HepG2 (cell line): Measurements from ENCODE around the gene CA14. TPM values are rescaled to one million over a fixed set of nuclear protein-coding genes. Genes with fewer than 3 reads are reported as not detected.
A peak's percentile ranks its signal among the peaks of the same experiment; 100 is the strongest.

ENCODE experiments used
- BRF2 ChIP-seq: sonication (generic); formaldehyde crosslinking; IDR thresholded peaks from 2 replicates; pipeline ENCODE4 v1.8.1; 2022; ENCODE audit warnings: mild to moderate bottlenecking, missing genetic modification reagents
- HOXA3 ChIP-seq: sonication (generic); formaldehyde crosslinking; IDR thresholded peaks from 2 replicates; pipeline ENCODE4 v1.5.0; 2020; ENCODE audit warnings: missing genetic modification reagents
- KAT2B ChIP-seq: fragments of 150-350 bp; IDR thresholded peaks from 2 replicates; pipeline ENCODE4 v1.6.1; 2014; ENCODE audit warnings: low read depth, low read length, borderline replicate concordance
- PAWR ChIP-seq: sonication (generic); formaldehyde crosslinking; IDR thresholded peaks from 2 replicates; pipeline ENCODE4 v1.4.0; 2020; ENCODE audit warnings: missing genetic modification reagents, mild to moderate bottlenecking, borderline replicate concordance
- RAD51 ChIP-seq: fragments of 450-650 bp; IDR thresholded peaks from 2 replicates; pipeline ENCODE4 v1.6.1; 2016; ENCODE audit warnings: borderline replicate concordance
- SAP130 ChIP-seq: IDR thresholded peaks from 2 replicates; pipeline ENCODE4 v1.6.1; 2016; ENCODE audit warnings: low read depth
- SIN3A ChIP-seq: IDR thresholded peaks from 2 replicates; pipeline ENCODE4 v1.6.1; 2011; ENCODE audit warnings: low read depth, mild to moderate bottlenecking, control low read depth, low read length, borderline replicate concordance
- TFE3 ChIP-seq: IDR thresholded peaks from 2 replicates; pipeline ENCODE4 v1.6.1; 2016
- THYN1 ChIP-seq: sonication (generic); formaldehyde crosslinking; IDR thresholded peaks from 2 replicates; pipeline ENCODE4 v1.8.1; 2023; ENCODE audit warnings: low read depth, mild to moderate bottlenecking, moderate library complexity, missing genetic modification reagents, borderline replicate concordance
- UBTF ChIP-seq: sonication (generic); formaldehyde crosslinking; IDR thresholded peaks from 2 replicates; pipeline ENCODE4 v1.4.0; 2020; ENCODE audit warnings: mild to moderate bottlenecking, missing genetic modification reagents
- ZBTB2 ChIP-seq: sonication (generic); formaldehyde crosslinking; IDR thresholded peaks from 2 replicates; pipeline ENCODE4 v1.8.0; 2022; ENCODE audit warnings: low read depth, missing genetic modification reagents
- ZFP37 ChIP-seq: sonication (generic); formaldehyde crosslinking; IDR thresholded peaks from 2 replicates; pipeline ENCODE4 v1.4.0; 2020; ENCODE audit warnings: missing genetic modification reagents, borderline replicate concordance
- ZNF235 ChIP-seq: sonication (generic); formaldehyde crosslinking; IDR thresholded peaks from 2 replicates; pipeline ENCODE4 v1.8.1; 2023; ENCODE audit warnings: mild to moderate bottlenecking, missing genetic modification reagents, borderline replicate concordance
- ZNF496 ChIP-seq: sonication (generic); formaldehyde crosslinking; IDR thresholded peaks from 2 replicates; pipeline ENCODE4 v1.8.1; 2023; ENCODE audit warnings: mild to moderate bottlenecking, moderate library complexity, missing genetic modification reagents; ENCODE audit not compliant: insufficient replicate concordance
- ZNF572 ChIP-seq: sonication (generic); formaldehyde crosslinking; IDR thresholded peaks from 2 replicates; pipeline ENCODE4 v1.5.1; 2020; ENCODE audit warnings: mild to moderate bottlenecking, missing genetic modification reagents
- ZNF574 ChIP-seq: sonication (generic); formaldehyde crosslinking; IDR thresholded peaks from 2 replicates; pipeline ENCODE4 v1.4.0; 2020; ENCODE audit warnings: missing genetic modification reagents
- ZNF576 ChIP-seq: sonication (generic); formaldehyde crosslinking; IDR thresholded peaks from 2 replicates; pipeline ENCODE4 v1.4.0; 2020; ENCODE audit warnings: mild to moderate bottlenecking, missing genetic modification reagents
- ZNF598 ChIP-seq: sonication (generic); formaldehyde crosslinking; IDR thresholded peaks from 2 replicates; pipeline ENCODE4 v1.5.1; 2020; ENCODE audit warnings: mild to moderate bottlenecking, missing genetic modification reagents, borderline replicate concordance
- ZNF672 ChIP-seq: sonication (generic); formaldehyde crosslinking; IDR thresholded peaks from 2 replicates; pipeline ENCODE4 v1.8.1; 2022; ENCODE audit warnings: missing genetic modification reagents
- polyA plus RNA-seq, 8 experiments: library from polyadenylated mRNA; depleted of rRNA in 3 of 8; stranded (reverse) in 7 of 8; unstranded in 1 of 8; fragments of >200 nt; fragmentation: Illumina TruSeq in 4 of 8; extraction: Trizol in 4 of 8; gene quantifications; 2 replicates each; pipeline versions ENCODE4 v1.2.1 to v1.2.3, GENCODE V29; 2011 to 2016; ENCODE audit warnings: low read depth in 4 of 8, missing spikeins in 1 of 8, mixed read lengths in 1 of 8; ENCODE audit not compliant: insufficient read depth in 1 of 8
- total RNA-seq, 5 experiments: library from RNA; depleted of rRNA; stranded (reverse); fragments of >200 nt; fragmentation: Illumina TruSeq; extraction: Trizol; gene quantifications; 2 replicates each; pipeline ENCODE4 v1.2.3, GENCODE V29; 2016; ENCODE audit warnings: low read depth in 1 of 5

Gene CA14
- total and polyA plus RNA-seq, 2 of the 13 experiments (the other 11 are each of a cell fraction or from before 2014, with no cell fraction given) = 2.4 to 8.5 TPM

- TF ChIP-seq ZNF576 (CRISPR knock-in tag) = no peak
- TF ChIP-seq KAT2B = no peak
- TF ChIP-seq UBTF (CRISPR knock-in tag) = no peak
- no peak for TF ChIP-seq BRF2 (CRISPR knock-in tag)
- no peak for TF ChIP-seq HOXA3
- TF ChIP-seq RAD51 = no peak
- TF ChIP-seq PAWR (CRISPR knock-in tag) = no peak; the same call in 1 of the 2 replicates
- TF ChIP-seq ZNF574 (CRISPR knock-in tag) = no peak; the same call in 1 of the 2 replicates
- no peak for TF ChIP-seq THYN1
- peak; percentile 83; the same call in 1 of the 2 replicates for TF ChIP-seq SIN3A
- TF ChIP-seq SAP130 = peak; percentile 61
- no peak for TF ChIP-seq ZNF598 (CRISPR knock-in tag)
- no peak for TF ChIP-seq ZNF572
- TF ChIP-seq ZBTB2 = no peak
- TF ChIP-seq ZNF235 = no peak
- TF ChIP-seq ZNF672 (CRISPR knock-in tag) = no peak
- no peak for TF ChIP-seq ZNF496 (CRISPR knock-in tag)
- no peak for TF ChIP-seq TFE3 (CRISPR knock-in tag)
- no peak for TF ChIP-seq ZFP37 (CRISPR knock-in tag)
These were observed at the start of gene CA14 (continued) for GRCh38 chr1:150257624-150258585.
